GM23338 (cell line): ENCODE data around the gene DIP2B. TPM values are rescaled to one million over a fixed set of nuclear protein-coding genes. Genes with fewer than 3 reads are reported as not detected.

Source experiments
- ATAC-seq: fragments of 200-7000 bp; cut with Tn5 transposase; 3 replicates; pipeline ENCODE4 v1.9.1; 2020
- DNase-seq: peaks from one replicate; pipeline ENCODE4 v3.0.0-alpha.2; 2015; ENCODE audit warnings: low spot score
- H2AFZ ChIP-seq: fragments of 200-600 bp; sonication (generic); 2 replicates; pipeline ENCODE4 v1.8.0; 2016; ENCODE audit warnings: antibody characterized with exemption, mild to moderate bottlenecking, moderate library complexity
- H3F3A ChIP-seq: fragments of 200-600 bp; sonication (generic); replicated peaks from 2 replicates; pipeline ENCODE4 v1.8.0; 2017; ENCODE audit warnings: antibody characterized with exemption, mixed run types, low read depth
- H3K27ac ChIP-seq: fragments of 200-600 bp; sonication (generic); 2 replicates; pipeline ENCODE4 v1.6.1; 2016; ENCODE audit warnings: low read depth
- H3K27me3 ChIP-seq: fragments of 200-600 bp; sonication (generic); 2 replicates; pipeline ENCODE4 v1.8.0; 2016; ENCODE audit warnings: mild to moderate bottlenecking, mixed run types, moderate library complexity; ENCODE audit not compliant: insufficient read depth
- H3K36me3 ChIP-seq: fragments of 200-600 bp; sonication (generic); 2 replicates; pipeline ENCODE4 v1.8.0; 2016; ENCODE audit warnings: mild to moderate bottlenecking; ENCODE audit not compliant: insufficient read depth
- H3K4me1 ChIP-seq: fragments of 200-600 bp; sonication (generic); 2 replicates; pipeline ENCODE4 v1.8.0; 2016; ENCODE audit warnings: mild to moderate bottlenecking, moderate library complexity; ENCODE audit not compliant: insufficient read depth
- H3K4me2 ChIP-seq: fragments of 200-600 bp; sonication (generic); 2 replicates; pipeline ENCODE4 v1.7.1; 2017; ENCODE audit warnings: mixed run types
- H3K4me3 ChIP-seq: fragments of 200-600 bp; sonication (generic); 2 replicates; pipeline ENCODE4 v1.6.1; 2016; ENCODE audit warnings: mixed run types
- H3K79me2 ChIP-seq: fragments of 200-600 bp; sonication (generic); replicated peaks from 2 replicates; pipeline ENCODE4 v1.8.0; 2017; ENCODE audit warnings: mild to moderate bottlenecking; ENCODE audit not compliant: insufficient read depth
- H3K9me2 ChIP-seq: fragments of 200-600 bp; sonication (generic); 2 replicates; pipeline ENCODE4 v1.8.0; 2017; ENCODE audit not compliant: insufficient read depth
- H4K20me1 ChIP-seq: fragments of 200-600 bp; sonication (generic); replicated peaks from 2 replicates; pipeline ENCODE4 v1.8.0; 2017; ENCODE audit warnings: mild to moderate bottlenecking; ENCODE audit not compliant: insufficient read depth
- H3K27ac Mint-ChIP-seq: 2 replicates; pipeline ENCODE4 v1.8.0; 2020; ENCODE audit warnings: inconsistent platforms, mild to moderate bottlenecking, moderate library complexity, mixed read lengths
- H3K27me3 Mint-ChIP-seq: 3 replicates; pipeline ENCODE4 v1.8.0; 2022; ENCODE audit warnings: low read depth, mild to moderate bottlenecking, moderate library complexity, mixed read lengths, inconsistent platforms; ENCODE audit not compliant: insufficient read depth, poor library complexity
- H3K36me3 Mint-ChIP-seq: 3 replicates; pipeline ENCODE4 v1.8.0; 2021; ENCODE audit warnings: low read depth, mild to moderate bottlenecking, inconsistent platforms, moderate library complexity, mixed read lengths
- H3K4me1 Mint-ChIP-seq: 3 replicates; pipeline ENCODE4 v1.8.0; 2020; ENCODE audit warnings: mild to moderate bottlenecking, inconsistent platforms, mixed read lengths
- H3K4me3 Mint-ChIP-seq: 3 replicates; pipeline ENCODE4 v1.8.0; 2021; ENCODE audit warnings: moderate library complexity, mild to moderate bottlenecking, inconsistent platforms, mixed read lengths
- H3K9me3 Mint-ChIP-seq: 3 replicates; pipeline ENCODE4 v1.8.0; 2020; ENCODE audit warnings: moderate library complexity, mild to moderate bottlenecking, inconsistent platforms, mixed read lengths
- CREB1 ChIP-seq: fragments of 250-450 bp; sonication (Bioruptor Pico); IDR thresholded peaks from 2 replicates; pipeline ENCODE4 v1.5.0; 2020; ENCODE audit warnings: low read depth, mild to moderate bottlenecking, moderate library complexity
- ETS1 ChIP-seq: IDR thresholded peaks from 2 replicates; pipeline ENCODE4 v1.6.1; 2016; ENCODE audit warnings: antibody characterized with exemption
- EZH2 ChIP-seq: fragments of 200-600 bp; sonication (generic); IDR thresholded peaks from one replicate; pipeline ENCODE4 v1.8.0; 2017; ENCODE audit warnings: antibody characterized with exemption, mild to moderate bottlenecking, low read depth; ENCODE audit not compliant: unreplicated experiment
- EZH2phosphoT487 ChIP-seq: fragments of 200-600 bp; sonication (generic); IDR thresholded peaks from one replicate; pipeline ENCODE4 v1.8.1; 2018; ENCODE audit warnings: antibody characterized with exemption; ENCODE audit not compliant: unreplicated experiment
- JUNB ChIP-seq: IDR thresholded peaks from one replicate; pipeline ENCODE4 v1.6.1; 2016; ENCODE audit warnings: antibody characterized with exemption; ENCODE audit not compliant: unreplicated experiment
- NANOG ChIP-seq: IDR thresholded peaks from 2 replicates; pipeline ENCODE4 v1.6.1; 2016; ENCODE audit warnings: antibody characterized with exemption, borderline replicate concordance
- POLR2AphosphoS5 ChIP-seq: IDR thresholded peaks from 2 replicates; pipeline ENCODE4 v1.6.1; 2016; ENCODE audit warnings: antibody characterized with exemption, low read depth
- STAT1 ChIP-seq: IDR thresholded peaks from one replicate; pipeline ENCODE4 v1.6.1; 2016; ENCODE audit warnings: antibody characterized with exemption; ENCODE audit not compliant: unreplicated experiment
- ZNF114 ChIP-seq: fragments of 250-450 bp; sonication (Bioruptor Pico); IDR thresholded peaks from 2 replicates; pipeline ENCODE4 v1.5.0; 2020; ENCODE audit warnings: mild to moderate bottlenecking, moderate library complexity
- ZNF331 ChIP-seq: fragments of 250-450 bp; sonication (Bioruptor Pico); IDR thresholded peaks from 2 replicates; pipeline ENCODE4 v1.5.0; 2020; ENCODE audit warnings: low read depth, mild to moderate bottlenecking, moderate library complexity
- ZNF462 ChIP-seq: fragments of 250-450 bp; sonication (Bioruptor Pico); IDR thresholded peaks from 2 replicates; pipeline ENCODE4 v1.5.0; 2020; ENCODE audit warnings: mild to moderate bottlenecking, moderate library complexity
- polyA plus RNA-seq: library from polyadenylated mRNA; unstranded; fragments of >200 nt; fragmentation: Nextera tagmentation; extraction: Ambion mirVana; gene quantifications from 2 replicates; pipeline ENCODE4 v1.2.1, GENCODE V29; 2016
- total RNA-seq: library from RNA; depleted of rRNA; stranded (reverse); fragments of >200 nt; shearing (Covaris generic); gene quantifications from 2 replicates; pipeline ENCODE4 v1.2.3, GENCODE V29; 2014
- TF ChIP-seq, protein P1 (sequence below): IDR thresholded peaks from one replicate; pipeline ENCODE4 v1.6.1; 2018; ENCODE audit warnings: antibody characterized with exemption; ENCODE audit not compliant: unreplicated experiment
- TF ChIP-seq, protein P2 (sequence below), 2 experiments: fragments of 200-600 bp in 1 of 2; sonication (generic) in 1 of 2; conservative IDR thresholded peaks; 2 replicates each; pipeline versions ENCODE4 v1.5.1 to v1.6.1; 2016 to 2017; ENCODE audit warnings: antibody characterized with exemption in 2 of 2, low read depth in 2 of 2, mild to moderate bottlenecking in 2 of 2, moderate library complexity in 1 of 2

Gene DIP2B
- total and polyA plus RNA-seq, 2 experiments from 2014 or later, result 8.0 to 36.4 TPM

DNA sequence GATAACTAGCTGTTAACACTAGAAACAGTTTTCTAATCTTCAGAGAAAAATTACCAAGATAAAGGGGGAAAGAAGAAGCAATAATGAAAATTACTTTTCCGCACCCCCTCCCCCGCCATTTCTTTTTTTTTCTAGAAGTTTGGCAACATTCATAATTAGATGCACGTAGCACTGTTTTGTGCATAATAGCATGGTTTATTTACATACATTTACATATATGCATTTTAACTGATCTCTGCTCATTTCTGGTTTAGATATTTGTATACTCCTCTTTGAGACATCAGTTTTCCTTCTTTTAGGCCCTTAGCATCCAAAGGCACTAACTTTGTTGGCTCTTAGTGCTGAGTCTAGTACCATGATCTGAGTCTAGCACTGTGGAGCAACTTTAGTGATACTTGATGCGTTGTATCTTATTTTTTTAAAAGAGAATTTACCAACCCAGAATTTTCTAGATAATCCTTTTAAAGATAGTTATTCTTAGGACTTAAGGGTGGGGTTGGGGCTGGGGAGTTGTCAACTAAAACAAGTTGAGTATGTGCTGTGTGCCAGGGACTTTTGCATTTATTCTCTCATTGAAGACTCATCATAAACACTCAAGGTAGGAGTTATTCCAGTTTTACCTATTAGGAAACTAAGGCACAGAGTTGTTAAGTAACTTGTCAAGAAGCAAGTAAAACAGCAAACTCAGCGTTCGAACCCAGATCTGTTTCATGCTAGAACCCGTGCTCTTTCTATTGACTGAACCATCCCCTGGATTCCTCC, 110.5 kb downstream of the DIP2B start:
- no peak overlapping the region for H2AFZ ChIP-seq
- H3K27me3 Mint-ChIP-seq, result peaks cover 1% of the 10 kb centered on the region
- H3K9me3 Mint-ChIP-seq, result no peaks in the 10 kb centered on the region
- H3K27me3 ChIP-seq, result no peaks in the 10 kb centered on the region
- H4K20me1 ChIP-seq, result no peaks in the 10 kb centered on the region
- peak overlapping the region; percentile 27 for H3K4me2 ChIP-seq
- no peaks in the 10 kb centered on the region for H3K36me3 ChIP-seq
- ATAC-seq (no peak), DNase-seq (no peak)
- no peak overlapping the region for H3K4me3 ChIP-seq
- H3K4me1 ChIP-seq, result peaks cover 46% of the 10 kb centered on the region
- TF ChIP-seq, protein P1, sequence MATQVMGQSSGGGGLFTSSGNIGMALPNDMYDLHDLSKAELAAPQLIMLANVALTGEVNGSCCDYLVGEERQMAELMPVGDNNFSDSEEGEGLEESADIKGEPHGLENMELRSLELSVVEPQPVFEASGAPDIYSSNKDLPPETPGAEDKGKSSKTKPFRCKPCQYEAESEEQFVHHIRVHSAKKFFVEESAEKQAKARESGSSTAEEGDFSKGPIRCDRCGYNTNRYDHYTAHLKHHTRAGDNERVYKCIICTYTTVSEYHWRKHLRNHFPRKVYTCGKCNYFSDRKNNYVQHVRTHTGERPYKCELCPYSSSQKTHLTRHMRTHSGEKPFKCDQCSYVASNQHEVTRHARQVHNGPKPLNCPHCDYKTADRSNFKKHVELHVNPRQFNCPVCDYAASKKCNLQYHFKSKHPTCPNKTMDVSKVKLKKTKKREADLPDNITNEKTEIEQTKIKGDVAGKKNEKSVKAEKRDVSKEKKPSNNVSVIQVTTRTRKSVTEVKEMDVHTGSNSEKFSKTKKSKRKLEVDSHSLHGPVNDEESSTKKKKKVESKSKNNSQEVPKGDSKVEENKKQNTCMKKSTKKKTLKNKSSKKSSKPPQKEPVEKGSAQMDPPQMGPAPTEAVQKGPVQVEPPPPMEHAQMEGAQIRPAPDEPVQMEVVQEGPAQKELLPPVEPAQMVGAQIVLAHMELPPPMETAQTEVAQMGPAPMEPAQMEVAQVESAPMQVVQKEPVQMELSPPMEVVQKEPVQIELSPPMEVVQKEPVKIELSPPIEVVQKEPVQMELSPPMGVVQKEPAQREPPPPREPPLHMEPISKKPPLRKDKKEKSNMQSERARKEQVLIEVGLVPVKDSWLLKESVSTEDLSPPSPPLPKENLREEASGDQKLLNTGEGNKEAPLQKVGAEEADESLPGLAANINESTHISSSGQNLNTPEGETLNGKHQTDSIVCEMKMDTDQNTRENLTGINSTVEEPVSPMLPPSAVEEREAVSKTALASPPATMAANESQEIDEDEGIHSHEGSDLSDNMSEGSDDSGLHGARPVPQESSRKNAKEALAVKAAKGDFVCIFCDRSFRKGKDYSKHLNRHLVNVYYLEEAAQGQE, result no peak
- TF ChIP-seq EZH2phosphoT487 (no peak), ZNF462 (no peak), ZNF331 (no peak), EZH2 (no peak), POLR2AphosphoS5 (no peak), NANOG (no peak), ZNF114 (no peak), JUNB (no peak), ETS1 (no peak), STAT1 (no peak), CREB1 (CRISPR knock-in tag) (no peak)
- TF ChIP-seq, protein P2, sequence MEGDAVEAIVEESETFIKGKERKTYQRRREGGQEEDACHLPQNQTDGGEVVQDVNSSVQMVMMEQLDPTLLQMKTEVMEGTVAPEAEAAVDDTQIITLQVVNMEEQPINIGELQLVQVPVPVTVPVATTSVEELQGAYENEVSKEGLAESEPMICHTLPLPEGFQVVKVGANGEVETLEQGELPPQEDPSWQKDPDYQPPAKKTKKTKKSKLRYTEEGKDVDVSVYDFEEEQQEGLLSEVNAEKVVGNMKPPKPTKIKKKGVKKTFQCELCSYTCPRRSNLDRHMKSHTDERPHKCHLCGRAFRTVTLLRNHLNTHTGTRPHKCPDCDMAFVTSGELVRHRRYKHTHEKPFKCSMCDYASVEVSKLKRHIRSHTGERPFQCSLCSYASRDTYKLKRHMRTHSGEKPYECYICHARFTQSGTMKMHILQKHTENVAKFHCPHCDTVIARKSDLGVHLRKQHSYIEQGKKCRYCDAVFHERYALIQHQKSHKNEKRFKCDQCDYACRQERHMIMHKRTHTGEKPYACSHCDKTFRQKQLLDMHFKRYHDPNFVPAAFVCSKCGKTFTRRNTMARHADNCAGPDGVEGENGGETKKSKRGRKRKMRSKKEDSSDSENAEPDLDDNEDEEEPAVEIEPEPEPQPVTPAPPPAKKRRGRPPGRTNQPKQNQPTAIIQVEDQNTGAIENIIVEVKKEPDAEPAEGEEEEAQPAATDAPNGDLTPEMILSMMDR (conservative IDR thresholded peaks at IDR 0.05; ENCODE audit: low read depth in 2 of 2), result no peak
- peak overlapping the region; percentile 91 for H3K27ac Mint-ChIP-seq
- H3K36me3 Mint-ChIP-seq, result no peaks in the 10 kb centered on the region
- peaks cover 35% of the 10 kb centered on the region for H3K4me1 Mint-ChIP-seq
- peaks cover 55% of the 10 kb centered on the region for H3K79me2 ChIP-seq
- H3F3A ChIP-seq, result no peaks in the 10 kb centered on the region
- no peaks in the 10 kb centered on the region for H3K9me2 ChIP-seq
- H3K27ac ChIP-seq, result peak overlapping the region; percentile 88
- no peak overlapping the region for H3K4me3 Mint-ChIP-seq
